Neural cell (in vitro differentiated cells): ENCODE results near the gene EIF4A3. TPM values are rescaled to one million over a fixed set of nuclear protein-coding genes. Genes with fewer than 3 reads are reported as not detected.

ENCODE experiments used
- H2AFZ ChIP-seq: fragments of 200-600, 300-800 bp; sonication (generic), shearing (Covaris generic); 2 replicates; pipeline ENCODE4 v1.6.0; 2014; ENCODE audit warnings: low read depth, mild to moderate bottlenecking, antibody characterized with exemption, low read length, moderate library complexity
- H3F3A ChIP-seq: fragments of 200-600 bp; shearing (Covaris generic); 2 replicates; pipeline ENCODE4 v1.6.1; 2016; ENCODE audit warnings: mild to moderate bottlenecking, moderate library complexity, mixed read lengths, antibody characterized with exemption, low read length; ENCODE audit not compliant: insufficient read depth, poor library complexity, severe bottlenecking
- H3K27ac ChIP-seq: fragments of 200-600, 300-800 bp; sonication (generic), shearing (Covaris generic); 2 replicates; pipeline ENCODE4 v1.5.1; 2014; ENCODE audit warnings: mild to moderate bottlenecking, low read length, moderate library complexity
- H3K27me3 ChIP-seq: fragments of 300-800, 200-600 bp; sonication (generic), shearing (Covaris generic); 2 replicates; pipeline ENCODE4 v1.6.0; 2014; ENCODE audit warnings: mild to moderate bottlenecking, low read depth, low read length, moderate library complexity; ENCODE audit not compliant: insufficient read depth
- H3K36me3 ChIP-seq: fragments of 300-800, 200-600 bp; sonication (generic), shearing (Covaris generic); 2 replicates; pipeline ENCODE4 v1.5.1; 2014; ENCODE audit warnings: mild to moderate bottlenecking, antibody characterized with exemption, low read length, moderate library complexity; ENCODE audit not compliant: insufficient read depth
- H3K4me2 ChIP-seq: fragments of 300-800, 200-600 bp; sonication (generic), shearing (Covaris generic); 2 replicates; pipeline ENCODE4 v1.6.0; 2014; ENCODE audit warnings: mild to moderate bottlenecking, low read length
- H3K4me3 ChIP-seq: fragments of 300-800, 200-600 bp; sonication (generic), shearing (Covaris generic); 2 replicates; pipeline ENCODE4 v1.5.1; 2014; ENCODE audit warnings: mild to moderate bottlenecking, low read length, moderate library complexity
- H3K79me2 ChIP-seq: fragments of 200-600 bp; shearing (Covaris generic); replicated peaks from 2 replicates; pipeline ENCODE4 v1.6.0; 2014; ENCODE audit warnings: mild to moderate bottlenecking, low read length, moderate library complexity; ENCODE audit not compliant: insufficient read depth
- H3K9ac ChIP-seq: fragments of 300-800, 200-600 bp; sonication (generic), shearing (Covaris generic); 2 replicates; pipeline ENCODE4 v1.6.1; 2016; ENCODE audit warnings: mild to moderate bottlenecking, low read length, mixed read lengths
- H3K9me2 ChIP-seq: fragments of 200-600 bp; shearing (Covaris generic); 2 replicates; pipeline ENCODE4 v1.6.1; 2016; ENCODE audit warnings: mild to moderate bottlenecking, low read length, mixed read lengths; ENCODE audit not compliant: insufficient read depth
- H3K9me3 ChIP-seq: fragments of 200-600, 300-800 bp; sonication (generic), shearing (Covaris generic); 2 replicates; pipeline ENCODE4 v1.6.1; 2016; ENCODE audit warnings: mild to moderate bottlenecking, mixed run types, low read length, moderate library complexity, mixed read lengths
- H4K20me1 ChIP-seq: fragments of 200-600 bp; shearing (Covaris generic); 2 replicates; pipeline ENCODE4 v1.6.1; 2016; ENCODE audit warnings: mild to moderate bottlenecking, mixed run types; ENCODE audit not compliant: insufficient read depth
- EP300 ChIP-seq: fragments of 450-650 bp; conservative IDR thresholded peaks from 2 replicates; pipeline ENCODE4 v1.6.1; 2014; ENCODE audit warnings: antibody characterized with exemption, mild to moderate bottlenecking, moderate library complexity; ENCODE audit not compliant: poor library complexity, severe bottlenecking
- EZH2 ChIP-seq: fragments of 200-600, 300-800 bp; shearing (Covaris generic), sonication (generic); IDR thresholded peaks from 2 replicates; pipeline ENCODE4 v1.6.1; 2014; ENCODE audit warnings: antibody characterized with exemption, low read length, borderline replicate concordance, mild to moderate bottlenecking; ENCODE audit not compliant: insufficient read depth, poor library complexity, severe bottlenecking
- MXI1 ChIP-seq: fragments of 450-650 bp; conservative IDR thresholded peaks from 2 replicates; pipeline ENCODE4 v1.6.1; 2014; ENCODE audit warnings: antibody characterized with exemption, mild to moderate bottlenecking; ENCODE audit not compliant: poor library complexity, severe bottlenecking
- POLR2AphosphoS5 ChIP-seq: IDR thresholded peaks from 2 replicates; pipeline ENCODE4 v1.6.1; 2012
- RAD21 ChIP-seq: fragments of 450-650 bp; conservative IDR thresholded peaks from 2 replicates; pipeline ENCODE4 v1.6.1; 2014; ENCODE audit warnings: antibody characterized with exemption, mild to moderate bottlenecking, moderate library complexity
- SMC3 ChIP-seq: fragments of 450-650 bp; conservative IDR thresholded peaks from 2 replicates; pipeline ENCODE4 v1.6.1; 2014; ENCODE audit warnings: antibody characterized with exemption, mild to moderate bottlenecking, moderate library complexity; ENCODE audit not compliant: poor library complexity
- TAF1 ChIP-seq: IDR thresholded peaks from 2 replicates; pipeline ENCODE4 v1.6.1; 2012; ENCODE audit warnings: low read depth
- polyA plus RNA-seq: library from polyadenylated mRNA; depleted of rRNA; stranded (reverse); fragments of >200 nt; gene quantifications from 2 replicates; pipeline ENCODE4 v1.2.3, GENCODE V29; 2014
- TF ChIP-seq, protein P1 (sequence below): fragments of 450-650 bp; IDR thresholded peaks from 2 replicates; pipeline ENCODE4 v1.5.1; 2014; ENCODE audit warnings: antibody characterized with exemption, mild to moderate bottlenecking, moderate library complexity; ENCODE audit not compliant: poor library complexity, severe bottlenecking
- TF ChIP-seq, protein P2 (sequence below): IDR thresholded peaks from 2 replicates; pipeline ENCODE4 v1.6.1; 2012; ENCODE audit warnings: borderline replicate concordance

Gene EIF4A3
- polyA plus RNA-seq, 1 donor from 2014 or later: 109 TPM

DNA sequence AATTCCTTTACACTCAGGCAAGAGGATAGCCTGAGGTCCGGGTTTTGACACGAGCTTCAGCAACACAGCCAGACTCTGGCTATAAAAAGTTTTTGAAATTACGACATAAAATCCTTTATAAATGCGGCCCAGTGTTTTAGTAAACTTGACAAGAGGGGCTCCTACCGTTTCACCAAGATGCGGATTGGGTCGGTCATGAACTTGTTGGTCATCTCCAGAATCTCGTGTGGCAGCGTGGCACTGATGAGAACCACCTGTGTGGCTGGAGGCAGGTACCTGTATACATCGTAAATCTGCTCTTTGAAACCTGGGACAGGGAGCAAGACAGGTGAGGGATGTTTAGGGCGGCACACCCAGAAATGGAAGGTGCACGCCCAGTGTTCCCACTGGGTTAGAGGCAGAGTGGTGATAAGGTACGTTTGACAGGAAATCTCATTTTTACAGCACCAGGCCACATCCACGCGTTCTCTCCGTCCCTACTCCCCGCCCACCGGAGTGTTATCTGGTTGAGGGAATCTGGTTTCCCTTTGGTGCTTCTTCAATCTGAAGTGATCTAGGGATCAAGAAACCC, 8.0 kb downstream of the EIF4A3 start:
- Histone ChIP-seq H2AFZ (no peak overlapping the region), H3F3A (no peaks in the 10 kb centered on the region), H3K4me3 (no peak overlapping the region), H3K36me3 (peaks cover 22% of the 10 kb centered on the region), H3K27me3 (no peaks in the 10 kb centered on the region), H3K9me3 (no peaks in the 10 kb centered on the region), H4K20me1 (no peaks in the 10 kb centered on the region), H3K4me2 (no peak overlapping the region), H3K9ac (no peak overlapping the region), H3K79me2 (peaks cover 8% of the 10 kb centered on the region), H3K27ac (no peak overlapping the region), H3K9me2 (no peaks in the 10 kb centered on the region)
- TF ChIP-seq EZH2: no peak
- no peak for TF ChIP-seq EP300
- TF ChIP-seq, protein P1, sequence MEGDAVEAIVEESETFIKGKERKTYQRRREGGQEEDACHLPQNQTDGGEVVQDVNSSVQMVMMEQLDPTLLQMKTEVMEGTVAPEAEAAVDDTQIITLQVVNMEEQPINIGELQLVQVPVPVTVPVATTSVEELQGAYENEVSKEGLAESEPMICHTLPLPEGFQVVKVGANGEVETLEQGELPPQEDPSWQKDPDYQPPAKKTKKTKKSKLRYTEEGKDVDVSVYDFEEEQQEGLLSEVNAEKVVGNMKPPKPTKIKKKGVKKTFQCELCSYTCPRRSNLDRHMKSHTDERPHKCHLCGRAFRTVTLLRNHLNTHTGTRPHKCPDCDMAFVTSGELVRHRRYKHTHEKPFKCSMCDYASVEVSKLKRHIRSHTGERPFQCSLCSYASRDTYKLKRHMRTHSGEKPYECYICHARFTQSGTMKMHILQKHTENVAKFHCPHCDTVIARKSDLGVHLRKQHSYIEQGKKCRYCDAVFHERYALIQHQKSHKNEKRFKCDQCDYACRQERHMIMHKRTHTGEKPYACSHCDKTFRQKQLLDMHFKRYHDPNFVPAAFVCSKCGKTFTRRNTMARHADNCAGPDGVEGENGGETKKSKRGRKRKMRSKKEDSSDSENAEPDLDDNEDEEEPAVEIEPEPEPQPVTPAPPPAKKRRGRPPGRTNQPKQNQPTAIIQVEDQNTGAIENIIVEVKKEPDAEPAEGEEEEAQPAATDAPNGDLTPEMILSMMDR: no peak
- no peak for TF ChIP-seq RAD21
- TF ChIP-seq POLR2AphosphoS5: no peak
- no peak for TF ChIP-seq MXI1
- TF ChIP-seq, protein P2, sequence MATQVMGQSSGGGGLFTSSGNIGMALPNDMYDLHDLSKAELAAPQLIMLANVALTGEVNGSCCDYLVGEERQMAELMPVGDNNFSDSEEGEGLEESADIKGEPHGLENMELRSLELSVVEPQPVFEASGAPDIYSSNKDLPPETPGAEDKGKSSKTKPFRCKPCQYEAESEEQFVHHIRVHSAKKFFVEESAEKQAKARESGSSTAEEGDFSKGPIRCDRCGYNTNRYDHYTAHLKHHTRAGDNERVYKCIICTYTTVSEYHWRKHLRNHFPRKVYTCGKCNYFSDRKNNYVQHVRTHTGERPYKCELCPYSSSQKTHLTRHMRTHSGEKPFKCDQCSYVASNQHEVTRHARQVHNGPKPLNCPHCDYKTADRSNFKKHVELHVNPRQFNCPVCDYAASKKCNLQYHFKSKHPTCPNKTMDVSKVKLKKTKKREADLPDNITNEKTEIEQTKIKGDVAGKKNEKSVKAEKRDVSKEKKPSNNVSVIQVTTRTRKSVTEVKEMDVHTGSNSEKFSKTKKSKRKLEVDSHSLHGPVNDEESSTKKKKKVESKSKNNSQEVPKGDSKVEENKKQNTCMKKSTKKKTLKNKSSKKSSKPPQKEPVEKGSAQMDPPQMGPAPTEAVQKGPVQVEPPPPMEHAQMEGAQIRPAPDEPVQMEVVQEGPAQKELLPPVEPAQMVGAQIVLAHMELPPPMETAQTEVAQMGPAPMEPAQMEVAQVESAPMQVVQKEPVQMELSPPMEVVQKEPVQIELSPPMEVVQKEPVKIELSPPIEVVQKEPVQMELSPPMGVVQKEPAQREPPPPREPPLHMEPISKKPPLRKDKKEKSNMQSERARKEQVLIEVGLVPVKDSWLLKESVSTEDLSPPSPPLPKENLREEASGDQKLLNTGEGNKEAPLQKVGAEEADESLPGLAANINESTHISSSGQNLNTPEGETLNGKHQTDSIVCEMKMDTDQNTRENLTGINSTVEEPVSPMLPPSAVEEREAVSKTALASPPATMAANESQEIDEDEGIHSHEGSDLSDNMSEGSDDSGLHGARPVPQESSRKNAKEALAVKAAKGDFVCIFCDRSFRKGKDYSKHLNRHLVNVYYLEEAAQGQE: no peak
- no peak for TF ChIP-seq TAF1
- TF ChIP-seq SMC3: no peak

DNA sequence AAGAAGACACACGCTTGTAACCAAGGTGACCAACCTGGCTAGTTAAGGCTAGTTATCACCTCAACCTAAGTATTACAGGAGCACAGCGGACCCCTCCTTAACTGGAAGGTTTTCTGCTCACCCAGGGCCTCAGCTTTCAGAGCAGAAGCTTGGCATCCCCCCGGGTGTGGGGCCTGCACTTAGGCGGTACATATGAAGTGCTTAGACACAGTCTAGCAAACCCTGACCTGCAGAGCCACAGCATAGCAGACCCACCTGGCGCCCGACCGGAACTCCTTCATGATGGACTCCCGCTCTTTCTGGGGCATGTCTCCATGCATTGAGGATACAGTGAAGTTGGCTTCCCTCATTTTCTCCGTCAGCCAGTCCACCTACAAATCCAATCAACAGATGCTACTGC, 9.8 kb downstream of the EIF4A3 start:
- H3K27ac ChIP-seq: no peak overlapping the region
- no peak overlapping the region for H3K9ac ChIP-seq

More for the DNA sequence above, 9.8 kb downstream of the EIF4A3 start:
- Histone ChIP-seq H3K79me2 (no peaks in the 10 kb centered on the region), H3K27me3 (no peaks in the 10 kb centered on the region), H3K4me3 (no peak overlapping the region), H3K36me3 (peaks cover 29% of the 10 kb centered on the region), H3K4me2 (no peak overlapping the region), H3F3A (no peaks in the 10 kb centered on the region), H4K20me1 (no peaks in the 10 kb centered on the region), H2AFZ (no peak overlapping the region), H3K9me3 (no peaks in the 10 kb centered on the region), H3K9me2 (no peaks in the 10 kb centered on the region)
- TF ChIP-seq POLR2AphosphoS5: no peak
- no peak for TF ChIP-seq EP300
- no peak for TF ChIP-seq EZH2
- TF ChIP-seq SMC3: no peak
- no peak for TF ChIP-seq RAD21
- TF ChIP-seq, protein P2: no peak
- TF ChIP-seq, protein P1: no peak
- TF ChIP-seq TAF1: no peak
- no peak for TF ChIP-seq MXI1
